Aorta (tissue), 5 donors: ENCODE data around the gene ALG3. TPM values are rescaled to one million over a fixed set of nuclear protein-coding genes. Genes with fewer than 3 reads are reported as not detected.

Experiments
- ATAC-seq: fragments of 200-7000 bp; cut with Tn5 transposase; one replicate; pipeline ENCODE4 v1.9.1; 2022; ENCODE audit warnings: moderate library complexity; ENCODE audit not compliant: low FRiP score
- DNase-seq, 2 donors: peaks; one replicate each; pipeline ENCODE4 v3.0.0-alpha.2; 2020
- H3K27ac ChIP-seq, 2 donors: one replicate each; pipeline ENCODE4 v1.5.1; 2013; ENCODE audit warnings: low read length in 2 of 2, mild to moderate bottlenecking in 2 of 2, moderate library complexity in 2 of 2, control low read depth in 1 of 2, inconsistent platforms in 1 of 2, low read depth in 1 of 2
- H3K27me3 ChIP-seq, 2 donors: one replicate each; pipeline ENCODE4 v1.6.1; 2013; ENCODE audit warnings: control low read depth in 1 of 2, low read length in 1 of 2, mild to moderate bottlenecking in 1 of 2, moderate library complexity in 1 of 2; ENCODE audit not compliant: insufficient read depth in 2 of 2, control insufficient read depth in 1 of 2
- H3K36me3 ChIP-seq, 2 donors: one replicate each; pipeline ENCODE4 v1.6.1; 2013; ENCODE audit warnings: control low read depth in 1 of 2, low read length in 1 of 2, mild to moderate bottlenecking in 1 of 2; ENCODE audit not compliant: insufficient read depth in 2 of 2, control insufficient read depth in 1 of 2
- H3K4me1 ChIP-seq, 2 donors: one replicate each; pipeline ENCODE4 v1.6.1; 2013; ENCODE audit warnings: low read length in 2 of 2, control low read depth in 1 of 2, mild to moderate bottlenecking in 1 of 2, moderate library complexity in 1 of 2; ENCODE audit not compliant: insufficient read depth in 2 of 2, control insufficient read depth in 1 of 2
- H3K4me3 ChIP-seq, 2 donors: one replicate each; pipeline ENCODE4 v1.5.1; 2013; ENCODE audit warnings: low read length in 2 of 2, control low read depth in 1 of 2, mild to moderate bottlenecking in 1 of 2
- H3K9me3 ChIP-seq: one replicate; pipeline ENCODE4 v1.6.1; 2013; ENCODE audit warnings: mild to moderate bottlenecking, low read length; ENCODE audit not compliant: control insufficient read depth
- WGBS, 2 donors: extraction: QIAGEN DNeasy Blood & Tissue Kit; methylation state at CpG; one replicate each; pipeline ENCODE4 v1.1.7; 2013; 5-methylcytosine and 5-hydroxymethylcytosine counted together
- intact Hi-C, 2 donors: fragments of 100-400 bp; cut with DNase I; formaldehyde crosslinking; loops; one replicate each; pipeline versions ENCODE4 v1.14.2 to v1.15.0; 2022
- polyA plus RNA-seq, 2 donors: library from polyadenylated mRNA; stranded (reverse); fragments of 200-250 nt; gene quantifications; one replicate each; pipeline ENCODE4 v1.2.3, GENCODE V29; 2013
- total RNA-seq, 2 donors: library from RNA; stranded (reverse); fragmentation: NEBNext Ultra II Directional; extraction: Animal tissue kit (Norgen Biotek cat#: 25700); gene quantifications; one replicate each; pipeline ENCODE4 v1.2.1, GENCODE V29; 2021
- donor health status: healthy with polysubstance abuse.
- donor health status: Bipolar disorder and iron deficiency.
- donor health status: DM: no; HTN: no; CAD: no.
- donor health status: DM: no; HTN: no; CAD: no.
- donor health status: DM: yes; HTN: yes; CAD: no.

The ALG3 gene
- total and polyA plus RNA-seq, 4 donors = 12.5 to 30.7 (median 21.6) TPM

DNA sequence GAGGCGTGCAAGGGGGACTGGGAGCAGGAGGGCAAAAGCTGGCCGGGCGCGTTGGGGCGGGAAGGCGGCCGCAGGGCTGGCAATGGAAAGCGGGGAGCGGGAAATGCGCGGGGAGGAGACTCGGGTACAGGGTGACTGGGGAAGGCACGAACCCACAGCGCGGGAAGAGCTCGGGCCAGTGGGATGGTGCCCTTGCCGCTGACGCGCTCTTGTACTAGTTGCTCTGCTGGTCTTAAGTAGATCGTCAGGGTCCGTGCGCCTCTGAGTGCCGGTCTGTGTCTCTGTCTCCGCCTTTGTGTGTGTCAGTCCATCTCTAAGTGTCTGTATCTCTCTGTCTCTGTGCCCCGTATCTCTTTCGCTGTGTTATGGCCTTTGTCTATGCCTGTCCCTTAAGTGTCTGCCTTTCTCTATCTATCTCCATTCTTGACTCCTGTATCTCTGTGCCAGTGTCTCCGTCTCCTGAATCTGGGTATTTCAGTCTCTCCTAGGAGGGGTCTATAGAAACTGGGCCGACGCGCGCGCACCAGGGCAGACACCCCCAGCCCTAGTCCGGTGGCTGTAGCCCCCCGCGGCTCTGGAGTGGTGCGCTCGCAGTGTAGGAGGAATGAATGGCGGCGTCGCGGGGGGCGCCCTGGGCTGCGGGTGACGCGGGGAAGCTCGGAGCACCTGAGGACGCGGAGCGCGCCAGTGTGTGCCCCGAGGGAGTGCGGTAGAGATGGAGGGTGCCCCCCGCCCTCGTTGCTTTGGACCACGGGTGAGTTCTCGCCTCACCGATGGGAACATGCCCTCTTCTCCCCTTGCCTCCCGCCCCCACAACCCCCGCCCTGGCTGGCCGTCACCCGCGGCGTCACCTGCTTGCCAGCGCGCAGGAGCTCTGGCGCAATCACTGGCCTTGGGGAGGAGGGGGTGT, 13.3 kb upstream of the ALG3 start:
- no peak for ATAC-seq

DNA sequence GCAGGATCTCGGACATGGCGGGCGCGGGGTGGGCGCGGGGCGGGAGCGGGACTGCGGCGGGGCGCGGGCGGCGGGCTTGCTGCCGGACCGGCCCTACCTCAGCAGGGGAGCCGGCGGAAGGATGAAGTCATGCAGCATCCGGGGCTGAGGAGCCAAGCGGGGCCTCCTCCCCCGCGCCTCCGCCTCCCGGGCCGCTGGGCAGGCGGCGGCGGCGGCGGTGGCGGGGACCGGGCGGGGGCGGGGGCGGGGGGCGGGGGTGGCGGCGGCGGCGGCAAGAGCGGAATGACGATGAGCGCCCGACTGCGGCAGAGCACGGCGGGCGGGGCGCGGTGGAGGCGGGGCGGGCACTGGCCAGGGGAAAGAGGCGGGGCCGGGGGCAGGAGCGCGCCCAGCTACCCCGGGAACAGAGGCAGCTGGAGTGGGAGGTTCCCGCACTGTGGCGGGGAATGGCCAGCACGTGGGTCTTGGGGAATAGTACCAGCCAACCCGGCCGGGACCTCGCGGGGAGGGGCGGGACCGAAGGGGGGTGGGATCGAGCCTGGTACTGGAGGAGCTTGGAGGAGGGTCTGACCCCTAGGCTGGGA, 12.6 kb upstream of the ALG3 start, which contains the start of gene CAMK2N2:
Gene CAMK2N2, minus strand, starts transcription at position 284 of the 584 bp plus-strand sequence. Its CDS starts 268 bp downstream, at position 16.
- WGBS, 2 donors = 0 to 1% methylated on average over 30 to 67 of the region's 67 CpGs
- peaks cover 0 to 2% of the 10 kb centered on the region in 2 donors for H3K27me3 ChIP-seq
- no peaks in the 10 kb centered on the region for H3K4me1 ChIP-seq
- peak; percentile 64 to 85 for DNase-seq
- intact Hi-C loops = loop anchor here in 1 of 2 donors (5.0 kb wide), 1 partner anchor 36 kb away; the partner anchor contains the start of gene PSMD2
- no peak within 1 kb of the TSS for H3K27ac ChIP-seq
- ATAC-seq = no peak
- no peaks in the 10 kb centered on the region for H3K36me3 ChIP-seq
- no peaks in the 10 kb centered on the region for H3K9me3 ChIP-seq
- peak within 1 kb of the TSS; percentile 47 to 52 for H3K4me3 ChIP-seq

More for the DNA sequence above, 13.3 kb upstream of the ALG3 start:
- intact Hi-C loops = loop anchor here in 1 of 2 donors (5.0 kb wide), 1 partner anchor 35 kb away; the partner anchor contains the start of gene PSMD2
- Histone ChIP-seq H3K4me3 (peak overlapping the region; percentile 47 to 52), H3K4me1 (no peaks in the 10 kb centered on the region), H3K27ac (no peak overlapping the region), H3K9me3 (no peaks in the 10 kb centered on the region), H3K27me3 (peaks cover 0 to 2% of the 10 kb centered on the region in 2 donors), H3K36me3 (no peaks in the 10 kb centered on the region)
- 2% methylated on average over 57 to 66 of the region's 66 CpGs for WGBS, 2 donors
- DNase-seq = no peak

DNA sequence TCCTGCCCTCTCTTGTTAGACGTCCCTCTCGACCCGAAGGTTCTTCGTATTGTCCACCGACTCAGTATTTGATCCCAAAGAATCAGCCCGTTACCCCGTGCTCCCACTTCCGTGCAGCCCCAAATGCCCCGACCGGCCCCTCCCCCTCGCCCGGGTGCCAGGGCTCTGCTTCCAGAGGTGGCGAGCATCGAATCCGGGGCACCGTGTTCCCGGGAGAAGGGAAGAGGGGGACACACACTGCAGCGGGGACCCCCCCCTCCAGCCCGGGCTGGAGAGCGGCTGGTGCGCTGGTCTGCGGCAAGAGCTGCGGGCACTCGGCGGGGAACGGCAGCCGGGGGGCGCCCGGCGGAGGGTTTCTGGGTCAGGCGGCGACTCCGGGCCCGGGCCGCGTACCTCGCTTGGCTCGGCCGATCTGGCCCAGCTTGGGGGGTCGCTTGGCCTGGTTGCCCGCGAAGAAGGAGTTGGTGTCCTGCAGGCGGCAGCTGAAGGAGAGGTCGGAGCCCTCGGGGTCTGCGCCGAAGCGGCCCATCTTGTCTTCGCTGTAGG, 12.0 kb upstream of the ALG3 start:
- H3K4me3 ChIP-seq = peak overlapping the region; percentile 47 to 52
- no peak for ATAC-seq
- DNase-seq = peak in 1 of 2 donors; percentile 31

DNA sequence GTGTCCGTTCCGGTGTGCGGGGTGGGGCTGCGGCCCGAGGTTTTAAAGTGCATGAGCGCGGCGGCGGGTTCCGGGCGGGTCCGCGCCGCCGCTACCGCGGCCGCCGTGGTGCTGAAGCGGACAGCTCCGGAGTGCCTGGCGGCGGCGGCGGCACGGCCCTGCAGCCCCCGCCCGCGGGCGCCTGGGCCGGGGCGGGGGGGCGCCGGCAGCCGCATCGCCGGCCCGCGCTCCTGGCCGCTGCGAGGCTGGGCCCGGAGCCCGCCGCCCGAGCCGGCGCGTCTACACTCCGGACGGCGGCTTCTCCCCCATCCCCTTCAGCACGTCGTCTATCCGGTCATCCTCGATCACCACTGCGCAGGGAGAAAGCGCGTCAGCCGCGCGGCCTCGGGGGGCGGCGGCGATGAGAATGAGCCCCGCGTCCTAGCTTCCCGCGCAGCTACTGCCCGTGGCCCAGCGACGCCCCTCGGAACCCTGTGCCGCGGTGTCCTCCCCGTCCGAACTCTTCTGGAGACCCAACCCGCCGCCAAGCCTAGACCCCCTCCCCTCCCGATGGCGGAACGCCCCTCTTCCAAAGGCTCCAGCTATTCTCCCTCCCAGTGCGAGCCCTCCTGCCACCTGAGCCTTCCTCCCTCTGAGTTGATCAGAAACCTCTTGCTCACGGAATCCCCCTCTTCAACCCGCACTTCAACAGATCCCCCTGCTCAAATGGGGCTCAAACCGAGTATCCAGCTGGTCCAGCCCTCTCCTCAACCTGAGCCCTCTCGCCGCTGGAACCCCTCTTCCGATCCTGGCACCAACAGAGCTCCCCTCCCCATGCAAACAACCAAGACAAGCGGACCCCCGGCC, 11.3 kb upstream of the ALG3 start:
- Histone ChIP-seq H3K4me3 (peak overlapping the region in 1 of 2 donors; percentile 13), H3K27me3 (peaks cover 0 to 2% of the 10 kb centered on the region in 2 donors)
- DNase-seq = peak; percentile 58 to 82

More for the DNA sequence above, 12.0 kb upstream of the ALG3 start:
- Histone ChIP-seq H3K27me3 (peaks cover 0 to 2% of the 10 kb centered on the region in 2 donors), H3K4me1 (no peaks in the 10 kb centered on the region), H3K27ac (no peak overlapping the region), H3K9me3 (no peaks in the 10 kb centered on the region), H3K36me3 (no peaks in the 10 kb centered on the region)
- WGBS, 2 donors = 1% methylated on average over 36 to 49 of the region's 49 CpGs
- intact Hi-C loops = loop anchor here in 1 of 2 donors (5.0 kb wide), 1 partner anchor 37 kb away; the partner anchor contains the start of gene PSMD2

DNA sequence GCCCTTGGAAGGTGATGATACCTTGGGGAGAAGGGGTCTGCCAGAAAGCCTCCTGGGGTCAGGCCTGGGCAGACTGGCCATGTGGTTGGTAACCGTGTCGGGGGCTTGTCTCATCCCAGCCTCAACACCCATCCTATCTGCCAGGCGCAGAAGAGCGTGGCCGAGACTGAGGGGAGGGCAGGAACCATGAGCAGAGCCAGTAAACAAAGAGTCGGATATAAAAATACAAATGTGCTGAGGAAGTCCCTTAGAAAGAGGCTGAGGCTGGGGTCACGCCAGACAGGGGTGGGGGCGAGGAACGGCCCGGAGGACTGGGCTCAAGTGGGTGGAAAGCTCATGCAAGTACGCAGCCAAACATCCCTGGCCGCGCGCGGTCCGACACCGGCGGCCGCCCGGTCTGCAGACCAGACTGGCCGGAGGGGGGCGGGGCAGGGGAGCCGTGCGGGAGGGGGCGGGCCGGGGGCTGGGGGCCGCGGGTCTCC, 10.7 kb upstream of the ALG3 start:
- Histone ChIP-seq H3K4me3 (peak overlapping the region in 1 of 2 donors; percentile 13), H3K36me3 (no peaks in the 10 kb centered on the region), H3K27me3 (peaks cover 0 to 2% of the 10 kb centered on the region in 2 donors), H3K27ac (no peak overlapping the region), H3K4me1 (no peaks in the 10 kb centered on the region), H3K9me3 (no peaks in the 10 kb centered on the region)
- WGBS, 2 donors = 6 to 12% methylated on average over 28 of the region's 28 CpGs
- ATAC-seq (no peak), DNase-seq (no peak)
- intact Hi-C loops = loop anchor here in 1 of 2 donors (10.0 kb wide), 1 partner anchor 365 kb away; no protein-coding TSS in a partner anchor

More for the DNA sequence above, 11.3 kb upstream of the ALG3 start:
- Histone ChIP-seq H3K36me3 (no peaks in the 10 kb centered on the region), H3K4me1 (no peaks in the 10 kb centered on the region), H3K9me3 (no peaks in the 10 kb centered on the region), H3K27ac (no peak overlapping the region)
- peak; percentile 71 for ATAC-seq
- WGBS, 2 donors = 1% methylated on average over 53 to 91 of the region's 91 CpGs
- intact Hi-C loops = loop anchor here (5.0 to 10.0 kb wide), 2 partner anchors 37 to 365 kb away; partner anchors contain the start of gene PSMD2 (in 1 of the 2)

DNA sequence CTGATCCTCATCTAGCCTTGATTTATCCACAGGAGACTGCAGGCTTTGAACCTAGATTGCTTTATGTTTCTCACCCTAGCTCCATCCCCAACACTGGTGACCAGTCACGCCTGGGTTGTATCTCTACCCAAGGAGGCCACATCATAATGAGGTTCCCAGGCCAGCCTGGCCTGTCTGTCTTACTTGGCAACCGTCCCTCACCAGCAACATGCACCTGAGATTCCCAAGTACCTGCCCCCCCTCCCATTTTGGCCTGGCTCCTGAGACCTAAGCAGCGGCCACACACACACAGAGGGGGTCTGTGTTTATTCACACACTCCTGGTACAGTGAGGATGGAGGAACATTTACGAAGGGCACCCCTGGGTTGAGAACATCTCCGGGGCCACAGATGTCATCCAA, 10.2 kb upstream of the ALG3 start:
- H3K27me3 ChIP-seq = peaks cover 0 to 2% of the 10 kb centered on the region in 2 donors
- H3K36me3 ChIP-seq = no peaks in the 10 kb centered on the region
- H3K9me3 ChIP-seq = no peaks in the 10 kb centered on the region
- H3K4me3 ChIP-seq = no peak overlapping the region
- no peak for DNase-seq
- intact Hi-C loops = loop anchor here in 1 of 2 donors (10.0 kb wide), 1 partner anchor 364 kb away; no protein-coding TSS in a partner anchor
- no peak for ATAC-seq
- 84 to 91% methylated on average over 5 of the region's 5 CpGs for WGBS, 2 donors
- no peak overlapping the region for H3K27ac ChIP-seq
- H3K4me1 ChIP-seq = no peaks in the 10 kb centered on the region

DNA sequence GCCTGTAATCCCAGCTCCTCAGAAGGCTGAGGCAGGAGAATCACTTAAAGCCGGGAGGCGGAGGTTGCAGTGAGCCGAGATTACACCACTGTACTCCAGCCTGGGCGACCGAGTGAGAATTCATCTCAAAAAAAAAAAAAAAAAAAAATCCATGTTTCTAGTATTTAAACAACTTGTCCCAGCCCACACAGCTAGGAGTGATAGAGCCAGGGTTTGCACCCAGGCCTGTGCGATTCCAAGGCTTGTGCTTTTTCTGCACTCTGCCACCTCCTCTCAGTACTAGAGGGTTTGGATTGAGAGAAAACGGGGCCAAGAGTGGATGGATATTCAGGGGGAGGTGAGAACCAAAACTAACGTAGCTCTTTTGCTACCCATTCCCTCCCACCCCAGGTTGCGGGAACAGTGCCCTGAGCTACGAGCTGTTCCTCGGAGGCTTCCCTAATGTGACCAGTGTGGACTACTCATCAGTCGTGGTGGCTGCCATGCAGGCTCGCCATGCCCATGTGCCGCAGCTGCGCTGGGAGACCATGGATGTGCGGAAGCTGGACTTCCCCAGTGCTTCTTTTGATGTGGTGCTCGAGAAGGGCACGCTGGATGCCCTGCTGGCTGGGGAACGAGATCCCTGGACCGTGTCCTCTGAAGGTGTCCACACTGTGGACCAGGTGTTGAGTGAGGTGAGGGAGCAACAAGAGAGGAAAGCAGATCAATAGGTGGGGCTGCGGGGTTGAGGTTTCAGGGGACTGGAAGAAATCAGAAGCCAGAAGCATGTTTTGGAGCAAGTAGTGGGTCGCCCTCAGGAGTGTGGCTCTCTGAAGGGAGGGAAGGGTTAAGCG, 8.5 kb upstream of the ALG3 start:
- H3K27me3 ChIP-seq = no peaks in the 10 kb centered on the region
- no peaks in the 10 kb centered on the region for H3K4me1 ChIP-seq
- no peak for ATAC-seq
- WGBS, 2 donors = 94% methylated on average over 23 of the region's 23 CpGs
- no peak overlapping the region for H3K27ac ChIP-seq
- intact Hi-C loops = loop anchor here in 1 of 2 donors (10.0 kb wide), 1 partner anchor 362 kb away; no protein-coding TSS in a partner anchor
- no peak overlapping the region for H3K4me3 ChIP-seq
- DNase-seq = no peak
- no peaks in the 10 kb centered on the region for H3K9me3 ChIP-seq
- no peaks in the 10 kb centered on the region for H3K36me3 ChIP-seq
